ENCODE results near the gene CA10.

DNA sequence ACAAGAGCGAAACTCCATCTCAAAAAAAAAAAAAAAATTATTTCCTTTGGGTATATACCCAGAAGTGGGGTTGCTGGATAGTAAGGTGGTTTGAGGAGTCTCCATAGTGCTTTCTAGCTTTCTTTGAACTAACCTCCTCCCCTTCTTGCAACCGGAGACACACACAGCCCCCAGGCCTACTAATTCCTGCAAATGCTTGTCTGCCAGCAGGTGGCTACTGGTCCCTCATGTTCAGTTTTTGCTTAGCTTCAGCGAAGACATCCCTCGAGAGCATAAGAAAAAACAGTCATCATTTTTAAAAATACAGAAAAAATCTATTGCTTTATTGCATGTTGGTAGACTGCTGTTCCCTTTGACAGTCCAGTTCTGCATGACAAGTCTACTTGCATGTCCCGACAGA, 459.2 kb downstream of the CA10 start:
- TF ChIP-seq, protein P1, sequence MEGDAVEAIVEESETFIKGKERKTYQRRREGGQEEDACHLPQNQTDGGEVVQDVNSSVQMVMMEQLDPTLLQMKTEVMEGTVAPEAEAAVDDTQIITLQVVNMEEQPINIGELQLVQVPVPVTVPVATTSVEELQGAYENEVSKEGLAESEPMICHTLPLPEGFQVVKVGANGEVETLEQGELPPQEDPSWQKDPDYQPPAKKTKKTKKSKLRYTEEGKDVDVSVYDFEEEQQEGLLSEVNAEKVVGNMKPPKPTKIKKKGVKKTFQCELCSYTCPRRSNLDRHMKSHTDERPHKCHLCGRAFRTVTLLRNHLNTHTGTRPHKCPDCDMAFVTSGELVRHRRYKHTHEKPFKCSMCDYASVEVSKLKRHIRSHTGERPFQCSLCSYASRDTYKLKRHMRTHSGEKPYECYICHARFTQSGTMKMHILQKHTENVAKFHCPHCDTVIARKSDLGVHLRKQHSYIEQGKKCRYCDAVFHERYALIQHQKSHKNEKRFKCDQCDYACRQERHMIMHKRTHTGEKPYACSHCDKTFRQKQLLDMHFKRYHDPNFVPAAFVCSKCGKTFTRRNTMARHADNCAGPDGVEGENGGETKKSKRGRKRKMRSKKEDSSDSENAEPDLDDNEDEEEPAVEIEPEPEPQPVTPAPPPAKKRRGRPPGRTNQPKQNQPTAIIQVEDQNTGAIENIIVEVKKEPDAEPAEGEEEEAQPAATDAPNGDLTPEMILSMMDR (IDR thresholded peaks at IDR 0.05): no peak
- TF ChIP-seq POLR2A (IDR thresholded peaks at IDR 0.05) (no peak), POLR2AphosphoS5 (IDR thresholded peaks at IDR 0.05) (no peak), EP300 (IDR thresholded peaks at IDR 0.05) (no peak)

Data from gastroesophageal sphincter (tissue), 3 donors.